ENCODE data around the gene SLC39A1. TPM values are rescaled to one million over a fixed set of nuclear protein-coding genes. Genes with fewer than 3 reads are reported as not detected.

Gene SLC39A1
- total and polyA plus RNA-seq, 2 of the 8 experiments (the other 6 are each of a cell fraction or from before 2014, with no cell fraction given), result 238 to 337 TPM

GRCh38 chr1:153962088-153963029 lies 978 bp downstream of the SLC39A1 start (continued):
- no peak for TF ChIP-seq CTCF (IDR thresholded peaks at IDR 0.05; ENCODE audit: control extremely low read depth in 1 of 3, insufficient read depth in 1 of 3, low read depth in 1 of 3, low read length in 3 of 3)
- no peak for TF ChIP-seq RAD21 (IDR thresholded peaks at IDR 0.05 in 1 of 2, conservative IDR thresholded peaks at IDR 0.05 in 1 of 2; ENCODE audit: low read depth in 2 of 2, low read length in 2 of 2)
- no peak for TF ChIP-seq GABPA (IDR thresholded peaks at IDR 0.05; ENCODE audit: borderline replicate concordance, insufficient read depth, low read length)
- no peak for TF ChIP-seq CTBP2 (IDR thresholded peaks at IDR 0.05; ENCODE audit: borderline replicate concordance, insufficient read depth, insufficient read length, low read length)
- no peak for TF ChIP-seq CHD2 (IDR thresholded peaks at IDR 0.05; ENCODE audit: low read length)
